Hematopoietic multipotent progenitor cell treated with erythropoietin and hydrocortisone succinate and interleukin-3 and kit ligand, for 4 days (in vitro differentiated cells): ENCODE results near the gene NRM.
"Not testable (repeated sequence)": the region's sequence is repeated elsewhere in the genome, so short reads cannot be mapped to it uniquely, and the experiment has no call there.

Experiments
- DNase-seq: peaks from one replicate; pipeline ENCODE4 v3.0.0-alpha.2; 2015

The NRM gene, protein sequence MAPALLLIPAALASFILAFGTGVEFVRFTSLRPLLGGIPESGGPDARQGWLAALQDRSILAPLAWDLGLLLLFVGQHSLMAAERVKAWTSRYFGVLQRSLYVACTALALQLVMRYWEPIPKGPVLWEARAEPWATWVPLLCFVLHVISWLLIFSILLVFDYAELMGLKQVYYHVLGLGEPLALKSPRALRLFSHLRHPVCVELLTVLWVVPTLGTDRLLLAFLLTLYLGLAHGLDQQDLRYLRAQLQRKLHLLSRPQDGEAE

GRCh38 chr6:30690403-30691207, at the start of gene NRM:
Gene NRM, minus strand, starts transcription at chr6:30690984. Its CDS starts 10 bp downstream, at chr6:30690974.
- peak; percentile 90 for DNase-seq

GRCh38 chr6:30740540-30740870, 49.7 kb upstream of the NRM start:
- DNase-seq: no peak

GRCh38 chr6:30738532-30738931, 47.7 kb upstream of the NRM start:
- DNase-seq: no peak

GRCh38 chr6:30735668-30736314, 45.0 kb upstream of the NRM start:
- no peak for DNase-seq

GRCh38 chr6:30732237-30732943, 41.6 kb upstream of the NRM start:
- no peak for DNase-seq

GRCh38 chr6:30730601-30731435, 40.0 kb upstream of the NRM start:
- peak; percentile 93 for DNase-seq

GRCh38 chr6:30727920-30728553, 37.3 kb upstream of the NRM start:
- peak; percentile 53 for DNase-seq

GRCh38 chr6:30726506-30727413, 36.0 kb upstream of the NRM start:
- DNase-seq: no peak

DNA sequence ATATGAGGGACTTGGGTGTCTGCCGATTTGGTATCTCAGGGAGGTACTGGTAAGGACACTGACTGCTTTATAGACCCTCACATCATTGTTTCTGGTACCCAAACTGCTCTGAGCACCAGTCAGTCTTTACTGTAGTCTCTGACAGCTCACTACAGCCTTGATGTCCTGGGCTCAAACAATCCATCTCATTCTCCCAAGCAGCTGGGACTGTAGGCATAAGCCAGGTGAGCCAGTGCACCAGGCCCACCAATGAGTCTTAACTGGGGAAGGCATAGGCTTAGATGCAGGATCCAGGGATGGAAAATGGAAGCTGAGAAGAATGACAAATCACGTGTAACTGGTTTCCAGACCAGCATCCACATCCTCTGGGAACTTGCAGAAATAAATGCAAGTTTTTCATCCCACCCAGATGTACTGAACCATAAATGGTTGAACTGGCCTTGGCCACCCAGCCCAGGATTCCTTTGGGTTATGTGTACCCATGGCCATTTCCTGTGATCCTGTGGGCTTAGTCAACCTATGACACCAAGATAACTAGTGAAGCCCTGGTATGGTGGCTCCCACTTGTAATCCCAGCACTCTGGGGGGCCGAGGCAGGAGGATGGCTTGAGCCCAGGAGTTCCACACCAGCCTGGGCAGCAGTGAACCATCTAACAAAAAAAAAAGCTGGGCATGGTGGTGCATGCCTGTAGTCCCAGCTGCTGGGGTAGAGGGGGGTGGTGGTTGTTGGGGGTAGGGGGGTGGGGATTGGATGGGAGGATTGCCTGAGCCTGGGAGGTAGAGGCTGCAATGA, 35.1 kb upstream of the NRM start:
- peak; percentile 48 for DNase-seq

GRCh38 chr6:30724906-30725667, 34.3 kb upstream of the NRM start:
- DNase-seq: no peak

DNA sequence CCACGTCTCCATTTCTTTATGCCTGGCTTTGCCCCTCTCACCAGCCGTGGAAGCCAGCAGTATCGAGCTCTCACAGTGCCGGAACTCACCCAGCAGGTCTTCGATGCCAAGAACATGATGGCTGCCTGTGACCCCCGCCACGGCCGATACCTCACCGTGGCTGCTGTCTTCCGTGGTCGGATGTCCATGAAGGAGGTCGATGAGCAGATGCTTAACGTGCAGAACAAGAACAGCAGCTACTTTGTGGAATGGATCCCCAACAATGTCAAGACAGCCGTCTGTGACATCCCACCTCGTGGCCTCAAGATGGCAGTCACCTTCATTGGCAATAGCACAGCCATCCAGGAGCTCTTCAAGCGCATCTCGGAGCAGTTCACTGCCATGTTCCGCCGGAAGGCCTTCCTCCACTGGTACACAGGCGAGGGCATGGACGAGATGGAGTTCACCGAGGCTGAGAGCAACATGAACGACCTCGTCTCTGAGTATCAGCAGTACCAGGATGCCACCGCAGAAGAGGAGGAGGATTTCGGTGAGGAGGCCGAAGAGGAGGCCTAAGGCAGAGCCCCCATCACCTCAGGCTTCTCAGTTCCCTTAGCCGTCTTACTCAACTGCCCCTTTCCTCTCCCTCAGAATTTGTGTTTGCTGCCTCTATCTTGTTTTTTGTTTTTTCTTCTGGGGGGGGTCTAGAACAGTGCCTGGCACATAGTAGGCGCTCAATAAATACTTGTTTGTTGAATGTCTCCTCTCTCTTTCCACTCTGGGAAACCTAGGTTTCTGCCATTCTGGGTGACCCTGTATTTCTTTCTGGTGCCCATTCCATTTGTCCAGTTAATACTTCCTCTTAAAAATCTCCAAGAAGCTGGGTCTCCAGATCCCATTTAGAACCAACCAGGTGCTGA, 33.3 kb upstream of the NRM start:
- not testable (repeated sequence) for DNase-seq

- not testable (repeated sequence) for DNase-seq
Measured at GRCh38 chr6:30723159-30723842, 32.5 kb upstream of the NRM start.

DNA sequence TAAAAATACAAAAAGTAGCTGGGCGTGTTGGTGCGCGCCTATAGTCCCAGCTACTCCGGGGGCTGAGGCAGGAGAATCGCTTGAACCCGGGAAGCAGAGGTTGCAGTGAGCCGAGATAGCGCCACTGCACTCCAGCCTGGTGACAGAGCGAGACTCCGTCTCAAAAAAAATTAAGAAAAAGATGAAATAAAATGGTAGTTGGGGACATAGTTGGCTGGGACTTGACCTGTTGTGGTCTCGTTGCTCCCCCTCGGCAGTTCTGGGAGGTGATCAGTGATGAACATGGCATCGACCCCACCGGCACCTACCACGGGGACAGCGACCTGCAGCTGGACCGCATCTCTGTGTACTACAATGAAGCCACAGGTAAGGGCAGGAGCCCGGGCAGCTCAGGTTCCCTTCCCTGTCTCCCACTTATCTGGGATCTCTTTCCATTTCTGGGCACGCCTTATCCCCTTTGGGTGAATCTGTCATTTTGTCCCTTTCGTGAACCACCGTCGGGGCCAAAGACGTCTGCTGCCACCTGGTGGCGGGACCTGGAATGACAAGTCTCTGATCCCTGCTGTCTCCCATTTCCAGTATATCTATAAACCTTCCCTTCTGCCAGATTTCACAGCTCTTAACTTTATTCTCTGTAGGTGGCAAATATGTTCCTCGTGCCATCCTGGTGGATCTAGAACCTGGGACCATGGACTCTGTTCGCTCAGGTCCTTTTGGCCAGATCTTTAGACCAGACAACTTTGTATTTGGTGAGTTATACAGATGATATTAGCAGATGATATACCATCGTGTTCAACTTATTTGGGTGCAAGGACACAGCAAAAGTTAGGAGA, 31.7 kb upstream of the NRM start:
- DNase-seq: peak; percentile 90

GRCh38 chr6:30722025-30722279, 31.2 kb upstream of the NRM start:
- DNase-seq: peak; percentile 46

DNA sequence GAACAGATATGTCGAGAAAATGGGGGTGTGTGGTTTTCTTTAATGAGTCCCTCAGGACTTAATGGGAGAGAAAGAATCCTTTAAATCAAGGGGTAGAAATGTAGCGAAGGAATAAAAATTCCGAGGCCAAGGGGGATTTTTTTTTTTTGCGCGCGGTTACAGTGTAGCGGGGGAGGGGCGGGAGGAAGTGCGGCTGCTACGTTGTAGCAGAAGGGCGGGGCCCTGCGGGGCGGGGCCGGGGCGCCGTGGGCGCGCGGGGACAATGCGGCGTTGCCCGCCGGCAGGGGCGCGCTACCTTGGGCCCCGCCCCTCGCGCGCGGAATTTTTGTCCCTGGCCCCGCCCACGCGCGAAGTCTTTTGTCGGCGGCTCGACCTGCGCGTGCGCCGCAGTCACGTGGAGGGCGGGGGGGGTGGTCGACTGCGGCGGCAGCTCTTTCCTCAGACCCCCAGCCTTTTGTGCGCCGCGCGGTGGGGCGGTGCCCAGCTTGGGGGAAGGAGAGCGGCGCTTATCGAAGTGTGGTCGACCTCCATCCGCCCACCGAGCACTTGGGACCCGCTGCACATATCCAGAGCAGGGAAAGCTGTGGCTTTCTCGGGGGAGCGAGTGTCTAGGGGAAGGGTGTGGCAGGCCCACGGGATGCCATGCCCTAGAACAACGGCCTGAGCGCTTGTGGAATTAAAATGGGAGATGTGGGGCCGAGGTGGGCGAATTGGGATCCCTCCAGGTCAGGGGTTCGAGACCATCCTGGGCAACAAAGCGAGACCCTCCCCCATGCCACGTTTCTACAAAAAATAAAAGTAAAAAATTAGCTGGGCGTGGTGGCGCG, 30.6 kb upstream of the NRM start:
- DNase-seq: peak; percentile 96

- peak; percentile 92 for DNase-seq
Measured at GRCh38 chr6:30720738-30721197, 30.0 kb upstream of the NRM start.
